ENCODE data around the gene TIMM50. TPM values are rescaled to one million over a fixed set of nuclear protein-coding genes. Genes with fewer than 3 reads are reported as not detected.

The TIMM50 gene
- total and polyA plus RNA-seq, 8 donors: 15.2 to 40.4 (median 22.3) TPM

GRCh38 chr19:39515551-39516191, 35.0 kb downstream of the TIMM50 start:
- peak in 3 of 6 donors; percentile 52 to 75 (median 68) for DNase-seq
- no peak for FAIRE-seq
- intact Hi-C loops (cut with DNase I): no loop called here
- no peak overlapping the region for H3K27ac ChIP-seq
- H3K36me3 ChIP-seq: no peaks in the 10 kb centered on the region
- H3K9me3 ChIP-seq: no peaks in the 10 kb centered on the region
- peak; percentile 29 to 59 (median 49) for ATAC-seq
- H3K4me3 ChIP-seq: peak overlapping the region in 3 of 4 donors; percentile 12 to 41 (median 28)
- WGBS, 2 donors: 4 to 5% methylated on average over 40 to 44 of the region's 44 CpGs
- no peaks in the 10 kb centered on the region for H3K4me1 ChIP-seq
- H3K27me3 ChIP-seq: peaks cover 0 to 27% (median 2%) of the 10 kb centered on the region in 4 donors
- no peak for TF ChIP-seq CTCF (IDR thresholded peaks at IDR 0.05)

GRCh38 chr19:39516270-39516669, 35.6 kb downstream of the TIMM50 start:
- WGBS, 2 donors: 58 to 60% methylated on average over 6 of the region's 6 CpGs
- Histone ChIP-seq H3K4me3 (no peak overlapping the region), H3K27me3 (peaks cover 0 to 27% (median 2%) of the 10 kb centered on the region in 4 donors), H3K36me3 (no peaks in the 10 kb centered on the region), H3K27ac (no peak overlapping the region), H3K9me3 (no peaks in the 10 kb centered on the region), H3K4me1 (no peaks in the 10 kb centered on the region)
- DNase-seq (no peak), FAIRE-seq (no peak), ATAC-seq (no peak)
- no peak for TF ChIP-seq CTCF (IDR thresholded peaks at IDR 0.05)
- intact Hi-C loops (cut with DNase I): no loop called here

- Histone ChIP-seq H3K9me3 (no peaks in the 10 kb centered on the region), H3K4me3 (no peak overlapping the region), H3K27me3 (peaks cover 0 to 27% (median 2%) of the 10 kb centered on the region in 4 donors), H3K36me3 (no peaks in the 10 kb centered on the region), H3K4me1 (no peaks in the 10 kb centered on the region), H3K27ac (no peak overlapping the region)
- intact Hi-C loops (cut with DNase I): no loop called here
- no peak for DNase-seq
- no peak for ATAC-seq
- TF ChIP-seq CTCF (IDR thresholded peaks at IDR 0.05): no peak
- 68 to 73% methylated on average over 3 of the region's 3 CpGs for WGBS, 2 donors
- no peak for FAIRE-seq
Measured at GRCh38 chr19:39517432-39517831, 36.8 kb downstream of the TIMM50 start.

GRCh38 chr19:39518458-39518857, 37.8 kb downstream of the TIMM50 start:
- H3K27me3 ChIP-seq: peaks cover 0 to 27% (median 2%) of the 10 kb centered on the region in 4 donors
- H3K27ac ChIP-seq: no peak overlapping the region
- intact Hi-C loops (cut with DNase I): no loop called here
- FAIRE-seq: no peak
- WGBS, 2 donors: 59 to 60% methylated on average over 5 of the region's 5 CpGs
- no peak for TF ChIP-seq CTCF (IDR thresholded peaks at IDR 0.05)
- no peaks in the 10 kb centered on the region for H3K9me3 ChIP-seq
- H3K36me3 ChIP-seq: no peaks in the 10 kb centered on the region
- no peak for ATAC-seq
- no peak for DNase-seq
- no peaks in the 10 kb centered on the region for H3K4me1 ChIP-seq
- H3K4me3 ChIP-seq: no peak overlapping the region

- no peaks in the 10 kb centered on the region for H3K9me3 ChIP-seq
- no peak for TF ChIP-seq CTCF (IDR thresholded peaks at IDR 0.05)
- H3K27ac ChIP-seq: no peak overlapping the region
- intact Hi-C loops (cut with DNase I): no loop called here
- FAIRE-seq (no peak), DNase-seq (no peak), ATAC-seq (no peak)
- H3K36me3 ChIP-seq: no peaks in the 10 kb centered on the region
- H3K4me1 ChIP-seq: no peaks in the 10 kb centered on the region
- H3K4me3 ChIP-seq: no peak overlapping the region
- 45 to 46% methylated on average over 9 of the region's 9 CpGs for WGBS, 2 donors
- peaks cover 0 to 24% (median 2%) of the 10 kb centered on the region in 4 donors for H3K27me3 ChIP-seq
Measured at GRCh38 chr19:39518975-39519374, 38.3 kb downstream of the TIMM50 start.
